Suprapubic skin (tissue), 4 donors: ENCODE measurements around the gene LRP1B. TPM values are rescaled to one million over a fixed set of nuclear protein-coding genes. Genes with fewer than 3 reads are reported as not detected.

Experiments
- DNase-seq, 2 donors: peaks; one replicate each; pipeline ENCODE4 v3.0.0-alpha.2; 2019; ENCODE audit warnings: low spot score in 2 of 2
- H3K27ac ChIP-seq: fragments of 200-600 bp; sonication (generic); one replicate; pipeline ENCODE4 v1.5.1; 2019
- H3K27me3 ChIP-seq: fragments of 200-600 bp; sonication (generic); one replicate; pipeline ENCODE4 v1.5.1; 2019
- H3K36me3 ChIP-seq: fragments of 200-600 bp; sonication (generic); one replicate; pipeline ENCODE4 v1.5.1; 2019
- H3K4me1 ChIP-seq: fragments of 200-600 bp; sonication (generic); one replicate; pipeline ENCODE4 v1.5.1; 2019
- H3K4me3 ChIP-seq: fragments of 200-600 bp; sonication (generic); one replicate; pipeline ENCODE4 v1.5.1; 2019; ENCODE audit warnings: mild to moderate bottlenecking
- H3K9me3 ChIP-seq: fragments of 200-600 bp; sonication (generic); one replicate; pipeline ENCODE4 v1.5.1; 2019
- EP300 ChIP-seq: sonication (generic); formaldehyde crosslinking; IDR thresholded peaks from one replicate; pipeline ENCODE4 v1.6.1; 2017; ENCODE audit warnings: antibody characterized with exemption
- POLR2A ChIP-seq, 2 donors: fragments of 450-650 bp; IDR thresholded peaks; one replicate each; pipeline ENCODE4 v1.6.1; 2017; ENCODE audit warnings: antibody characterized with exemption in 2 of 2, mild to moderate bottlenecking in 2 of 2, moderate library complexity in 2 of 2
- POLR2AphosphoS5 ChIP-seq, 3 donors: sonication (generic); formaldehyde crosslinking; IDR thresholded peaks; one replicate each; pipeline ENCODE4 v1.6.1; 2017; ENCODE audit warnings: antibody characterized with exemption in 3 of 3
- WGBS: methylation state at CpG from one replicate; pipeline ENCODE4 v1.1.5; 2018; 5-methylcytosine and 5-hydroxymethylcytosine counted together
- total RNA-seq, 4 donors: library from RNA; depleted of rRNA; stranded (reverse); fragments of >200 nt; gene quantifications; one replicate each; pipeline ENCODE4 v1.1.0, GENCODE V29; 2016
- TF ChIP-seq, protein P1 (sequence below), 2 donors: fragments of 200-600 bp in 1 of 2; fragments of 450-650 bp in 1 of 2; sonication (generic) in 1 of 2; IDR thresholded peaks; one replicate each; pipeline ENCODE4 v1.5.1; 2016 to 2019; ENCODE audit warnings: antibody characterized with exemption in 2 of 2, mild to moderate bottlenecking in 1 of 2, moderate library complexity in 1 of 2

The LRP1B gene
- total RNA-seq, 4 donors from 2014 or later, result 0.11 to 2.7 (median 1.3) TPM

DNA sequence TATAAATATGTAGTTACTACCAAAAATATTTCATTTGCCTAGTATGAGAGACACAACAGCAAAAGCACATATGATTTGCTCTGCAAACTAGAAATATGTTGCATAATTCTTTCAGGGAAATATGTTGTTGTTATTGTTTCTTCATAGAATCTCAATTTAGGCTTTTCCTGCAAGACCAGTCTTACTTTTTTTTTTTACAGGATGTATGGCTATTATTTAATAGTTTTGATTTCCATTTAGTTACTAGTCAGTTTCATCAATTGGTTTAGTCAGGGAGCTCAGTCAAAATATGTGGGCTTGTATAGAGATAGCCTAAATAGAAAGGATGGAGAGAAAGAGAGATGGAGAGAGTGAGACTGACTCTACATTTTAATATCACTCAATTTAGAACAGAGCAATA, 6.1 kb downstream of the LRP1B start:
- peaks cover under 1% of the 10 kb centered on the region for H3K4me1 ChIP-seq
- no peaks in the 10 kb centered on the region for H3K9me3 ChIP-seq
- TF ChIP-seq EP300 (no peak), POLR2A (IDR thresholded peaks at IDR 0.05) (no peak), POLR2AphosphoS5 (IDR thresholded peaks at IDR 0.05) (no peak)
- TF ChIP-seq, protein P1, sequence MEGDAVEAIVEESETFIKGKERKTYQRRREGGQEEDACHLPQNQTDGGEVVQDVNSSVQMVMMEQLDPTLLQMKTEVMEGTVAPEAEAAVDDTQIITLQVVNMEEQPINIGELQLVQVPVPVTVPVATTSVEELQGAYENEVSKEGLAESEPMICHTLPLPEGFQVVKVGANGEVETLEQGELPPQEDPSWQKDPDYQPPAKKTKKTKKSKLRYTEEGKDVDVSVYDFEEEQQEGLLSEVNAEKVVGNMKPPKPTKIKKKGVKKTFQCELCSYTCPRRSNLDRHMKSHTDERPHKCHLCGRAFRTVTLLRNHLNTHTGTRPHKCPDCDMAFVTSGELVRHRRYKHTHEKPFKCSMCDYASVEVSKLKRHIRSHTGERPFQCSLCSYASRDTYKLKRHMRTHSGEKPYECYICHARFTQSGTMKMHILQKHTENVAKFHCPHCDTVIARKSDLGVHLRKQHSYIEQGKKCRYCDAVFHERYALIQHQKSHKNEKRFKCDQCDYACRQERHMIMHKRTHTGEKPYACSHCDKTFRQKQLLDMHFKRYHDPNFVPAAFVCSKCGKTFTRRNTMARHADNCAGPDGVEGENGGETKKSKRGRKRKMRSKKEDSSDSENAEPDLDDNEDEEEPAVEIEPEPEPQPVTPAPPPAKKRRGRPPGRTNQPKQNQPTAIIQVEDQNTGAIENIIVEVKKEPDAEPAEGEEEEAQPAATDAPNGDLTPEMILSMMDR (IDR thresholded peaks at IDR 0.05), result no peak
- DNase-seq, result no peak
- H3K36me3 ChIP-seq, result no peaks in the 10 kb centered on the region
- peaks cover 5% of the 10 kb centered on the region for H3K27me3 ChIP-seq
- no peak overlapping the region for H3K4me3 ChIP-seq
- no peak overlapping the region for H3K27ac ChIP-seq

DNA sequence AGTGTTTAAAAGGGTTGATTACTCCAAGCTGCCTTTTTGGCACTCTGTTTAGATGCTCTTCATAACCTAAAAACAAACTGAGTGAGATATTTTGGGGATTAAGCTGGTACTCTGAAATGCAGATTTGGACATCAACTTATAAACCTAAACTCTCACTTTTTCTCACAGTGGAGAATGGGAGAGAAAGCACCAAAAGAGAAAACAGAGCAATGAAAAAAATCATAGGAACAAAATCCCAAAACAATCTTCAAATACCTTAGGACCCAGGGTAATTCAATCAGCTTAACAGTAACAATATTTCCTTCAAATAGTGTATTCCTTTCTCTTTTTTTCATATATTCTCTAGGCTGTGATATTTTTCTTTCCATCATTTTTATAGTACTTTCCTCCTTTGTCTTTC, 11.5 kb downstream of the LRP1B start:
- Histone ChIP-seq H3K36me3 (no peaks in the 10 kb centered on the region), H3K4me1 (no peaks in the 10 kb centered on the region), H3K4me3 (no peak overlapping the region), H3K27ac (no peak overlapping the region), H3K27me3 (no peaks in the 10 kb centered on the region), H3K9me3 (no peaks in the 10 kb centered on the region)
- DNase-seq, result no peak
- TF ChIP-seq POLR2AphosphoS5 (IDR thresholded peaks at IDR 0.05), result no peak
- TF ChIP-seq POLR2A (IDR thresholded peaks at IDR 0.05), result no peak
- no peak for TF ChIP-seq EP300
- TF ChIP-seq, protein P1 (IDR thresholded peaks at IDR 0.05), result no peak

GRCh38 chr2:142112757-142113221, 18.0 kb downstream of the LRP1B start:
- Histone ChIP-seq H3K27me3 (no peaks in the 10 kb centered on the region), H3K4me3 (no peak overlapping the region), H3K9me3 (no peaks in the 10 kb centered on the region)

GRCh38 chr2:142104134-142104758, 26.6 kb downstream of the LRP1B start:
- 43% methylated on average over 2 of the region's 2 CpGs for WGBS
- TF ChIP-seq POLR2A (IDR thresholded peaks at IDR 0.05) (no peak), POLR2AphosphoS5 (IDR thresholded peaks at IDR 0.05) (no peak), EP300 (no peak)
- TF ChIP-seq, protein P1 (IDR thresholded peaks at IDR 0.05), result no peak
- Histone ChIP-seq H3K4me3 (no peak overlapping the region), H3K4me1 (no peaks in the 10 kb centered on the region), H3K27ac (no peak overlapping the region), H3K36me3 (no peaks in the 10 kb centered on the region), H3K9me3 (no peaks in the 10 kb centered on the region), H3K27me3 (no peaks in the 10 kb centered on the region)
- DNase-seq, result no peak

More at GRCh38 chr2:142112757-142113221, 18.0 kb downstream of the LRP1B start:
- Histone ChIP-seq H3K36me3 (no peaks in the 10 kb centered on the region), H3K27ac (no peak overlapping the region), H3K4me1 (peaks cover 6% of the 10 kb centered on the region)
- TF ChIP-seq POLR2A (IDR thresholded peaks at IDR 0.05) (no peak), POLR2AphosphoS5 (IDR thresholded peaks at IDR 0.05) (no peak), EP300 (no peak)
- TF ChIP-seq, protein P1 (IDR thresholded peaks at IDR 0.05), result no peak
- DNase-seq, result no peak

- Histone ChIP-seq H3K4me1 (no peaks in the 10 kb centered on the region), H3K9me3 (no peaks in the 10 kb centered on the region), H3K36me3 (no peaks in the 10 kb centered on the region), H3K4me3 (no peak overlapping the region), H3K27ac (no peak overlapping the region), H3K27me3 (no peaks in the 10 kb centered on the region)
- TF ChIP-seq, protein P1 (IDR thresholded peaks at IDR 0.05), result no peak
- TF ChIP-seq POLR2A (IDR thresholded peaks at IDR 0.05), result no peak
- no peak for TF ChIP-seq EP300
- TF ChIP-seq POLR2AphosphoS5 (IDR thresholded peaks at IDR 0.05), result no peak
- 81% methylated on average over 1 of the region's 1 CpG for WGBS
- DNase-seq, result no peak
Observed at GRCh38 chr2:142100970-142101369, 29.8 kb downstream of the LRP1B start.
